ENCODE data around the gene CTSD. TPM values are rescaled to one million over a fixed set of nuclear protein-coding genes. Genes with fewer than 3 reads are reported as not detected.

The CTSD gene
- total RNA-seq, 1 experiment from 2014 or later, result 158 TPM

GRCh38 chr11:1751999-1752906 lies 11.5 kb downstream of the CTSD start:
- Histone ChIP-seq H2BK5ac (ENCODE audit: insufficient read length, low read length) (no peak overlapping the region), H4K91ac (ENCODE audit: insufficient read length, low read depth, low read length) (no peak overlapping the region), H3K27me3 (ENCODE audit: insufficient read depth, low read length) (peaks cover 16% of the 10 kb centered on the region; the same call in 1 of the 2 replicates), H3T11ph (ENCODE audit: low read length) (no peak overlapping the region), H2AK5ac (ENCODE audit: insufficient read length, low read length) (no peak overlapping the region), H2BK20ac (ENCODE audit: low read depth, low read length, poor library complexity, severe bottlenecking) (no peak overlapping the region), H4K8ac (replicated peaks; ENCODE audit: insufficient read length, low read depth, low read length) (no peak overlapping the region), H2BK120ac (ENCODE audit: low read depth, low read length, poor library complexity, severe bottlenecking) (no peak overlapping the region), H3K4me2 (ENCODE audit: insufficient read depth, insufficient read length, low read length) (no peak overlapping the region), H3K23me2 (ENCODE audit: insufficient read length, low read depth, low read length, poor library complexity, severe bottlenecking) (peaks cover 5% of the 10 kb centered on the region), H3K18ac (ENCODE audit: insufficient read length, low read depth, low read length) (no peak overlapping the region), H3K27ac (ENCODE audit: insufficient read length, low read depth, low read length) (no peak overlapping the region), H4K20me1 (ENCODE audit: control insufficient read depth, insufficient read depth, insufficient read length) (no peaks in the 10 kb centered on the region), H3K14ac (ENCODE audit: insufficient read depth, low read length) (no peak overlapping the region), H3K56ac (ENCODE audit: insufficient read length, low read depth, low read length) (no peak overlapping the region), H2BK12ac (ENCODE audit: insufficient read length, low read depth, low read length) (no peak overlapping the region), H3K4ac (ENCODE audit: low read depth, low read length) (no peak overlapping the region), H4K5ac (ENCODE audit: insufficient read length, low read depth, low read length) (no peak overlapping the region), H3K4me1 (ENCODE audit: insufficient read depth, low read length) (no peaks in the 10 kb centered on the region; the same call in 1 of the 2 replicates), H3K9ac (ENCODE audit: extremely low read depth, insufficient read length, low read length) (no peak overlapping the region), H2AFZ (ENCODE audit: low read length) (no peak overlapping the region), H3K79me2 (ENCODE audit: insufficient read depth, low read length) (no peaks in the 10 kb centered on the region), H2BK15ac (ENCODE audit: low read depth, low read length) (no peak overlapping the region), H3K23ac (ENCODE audit: insufficient read length, low read depth, low read length) (no peak overlapping the region), H3K9me3 (ENCODE audit: control insufficient read depth, low read depth, low read length) (no peaks in the 10 kb centered on the region), H3K79me1 (ENCODE audit: insufficient read depth, low read depth, low read length, poor library complexity, severe bottlenecking) (no peaks in the 10 kb centered on the region)
- Mint-ChIP-seq H3K4me1 (peaks cover 12 to 15% of the 10 kb centered on the region in 2 experiments), H3K27me3 (ENCODE audit: low read depth) (peaks cover 32% of the 10 kb centered on the region), H3K9me3 (no peaks in the 10 kb centered on the region), H3K27ac (no peak overlapping the region), H3K4me3 (no peak overlapping the region), H3K36me3 (ENCODE audit: insufficient read depth in 1 of 3, low read depth in 3 of 3) (peaks cover 3 to 17% (median 14%) of the 10 kb centered on the region in 3 experiments)
- DNase-seq, result no peak
- WGBS (ENCODE audit: extremely low coverage, insufficient read length, low lambda C conversion rate), result no CpG with 5 or more reads among the region's 24 CpGs
- TF ChIP-seq, protein P1, sequence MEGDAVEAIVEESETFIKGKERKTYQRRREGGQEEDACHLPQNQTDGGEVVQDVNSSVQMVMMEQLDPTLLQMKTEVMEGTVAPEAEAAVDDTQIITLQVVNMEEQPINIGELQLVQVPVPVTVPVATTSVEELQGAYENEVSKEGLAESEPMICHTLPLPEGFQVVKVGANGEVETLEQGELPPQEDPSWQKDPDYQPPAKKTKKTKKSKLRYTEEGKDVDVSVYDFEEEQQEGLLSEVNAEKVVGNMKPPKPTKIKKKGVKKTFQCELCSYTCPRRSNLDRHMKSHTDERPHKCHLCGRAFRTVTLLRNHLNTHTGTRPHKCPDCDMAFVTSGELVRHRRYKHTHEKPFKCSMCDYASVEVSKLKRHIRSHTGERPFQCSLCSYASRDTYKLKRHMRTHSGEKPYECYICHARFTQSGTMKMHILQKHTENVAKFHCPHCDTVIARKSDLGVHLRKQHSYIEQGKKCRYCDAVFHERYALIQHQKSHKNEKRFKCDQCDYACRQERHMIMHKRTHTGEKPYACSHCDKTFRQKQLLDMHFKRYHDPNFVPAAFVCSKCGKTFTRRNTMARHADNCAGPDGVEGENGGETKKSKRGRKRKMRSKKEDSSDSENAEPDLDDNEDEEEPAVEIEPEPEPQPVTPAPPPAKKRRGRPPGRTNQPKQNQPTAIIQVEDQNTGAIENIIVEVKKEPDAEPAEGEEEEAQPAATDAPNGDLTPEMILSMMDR (conservative IDR thresholded peaks at IDR 0.05), result no peak
